ENCODE results near the gene TRIAP1. TPM values are rescaled to one million over a fixed set of nuclear protein-coding genes. Genes with fewer than 3 reads are reported as not detected.
"Not testable (repeated sequence)": the region's sequence is repeated elsewhere in the genome, so short reads cannot be mapped to it uniquely, and the experiment has no call there.

TRIAP1 gene
- 36.9 TPM for polyA plus RNA-seq (2013, experiment 1 of 2; ENCODE audit: insufficient read length)
- polyA plus RNA-seq (2013, experiment 2 of 2; ENCODE audit: insufficient read length): 31.3 TPM

DNA sequence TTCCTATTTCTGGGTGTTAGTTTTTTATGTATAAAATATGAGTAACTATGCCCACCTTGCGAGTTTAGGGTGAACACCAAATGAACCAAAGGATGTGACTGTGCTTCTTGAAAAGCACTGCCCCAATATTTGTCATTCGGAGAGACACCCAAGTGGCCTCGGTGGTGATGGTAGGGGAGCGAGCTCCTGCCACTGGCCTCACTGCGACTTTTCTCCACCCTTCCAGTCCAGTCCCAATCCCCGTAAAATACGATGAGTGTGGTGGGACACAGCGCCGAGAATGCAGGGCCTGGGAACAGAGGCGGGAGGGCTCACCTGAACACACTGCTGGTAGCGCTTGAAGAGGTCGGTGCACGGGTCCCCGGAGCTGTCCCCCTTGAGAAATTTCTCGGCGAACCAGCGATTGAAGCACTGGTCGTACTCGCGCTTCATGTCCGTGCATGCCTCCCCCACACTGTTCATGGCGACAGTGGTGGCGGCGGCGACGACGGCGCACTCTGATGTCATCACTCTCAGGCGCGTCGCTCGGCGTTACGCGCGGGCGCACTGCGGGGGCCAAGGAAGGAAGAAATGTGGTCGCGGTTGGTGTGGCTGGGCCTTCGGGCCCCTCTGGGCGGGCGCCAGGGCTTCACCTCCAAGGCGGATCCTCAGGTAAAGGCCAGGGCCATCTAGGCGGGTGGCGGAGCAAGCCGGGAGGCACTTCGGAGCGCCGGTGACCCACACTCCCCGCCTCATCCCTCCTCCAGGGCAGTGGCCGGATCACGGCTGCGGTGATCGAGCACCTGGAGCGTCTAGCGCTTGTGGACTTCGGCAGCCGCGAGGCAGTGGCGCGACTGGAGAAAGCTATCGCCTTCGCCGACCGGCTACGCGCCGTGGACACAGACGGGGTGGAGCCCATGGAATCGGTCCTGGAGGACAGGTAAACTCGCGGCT lies at the start of gene TRIAP1, which contains the start of gene GATC:
TRIAP1 (minus strand) TSS at position 474 of the 933 bp plus-strand sequence; CDS start at position 462, 12 bp downstream.
GATC (plus strand) TSS at position 534 of the 933 bp plus-strand sequence; CDS start at position 571, 37 bp downstream.
- peak; percentile 80 for DNase-seq

DNA sequence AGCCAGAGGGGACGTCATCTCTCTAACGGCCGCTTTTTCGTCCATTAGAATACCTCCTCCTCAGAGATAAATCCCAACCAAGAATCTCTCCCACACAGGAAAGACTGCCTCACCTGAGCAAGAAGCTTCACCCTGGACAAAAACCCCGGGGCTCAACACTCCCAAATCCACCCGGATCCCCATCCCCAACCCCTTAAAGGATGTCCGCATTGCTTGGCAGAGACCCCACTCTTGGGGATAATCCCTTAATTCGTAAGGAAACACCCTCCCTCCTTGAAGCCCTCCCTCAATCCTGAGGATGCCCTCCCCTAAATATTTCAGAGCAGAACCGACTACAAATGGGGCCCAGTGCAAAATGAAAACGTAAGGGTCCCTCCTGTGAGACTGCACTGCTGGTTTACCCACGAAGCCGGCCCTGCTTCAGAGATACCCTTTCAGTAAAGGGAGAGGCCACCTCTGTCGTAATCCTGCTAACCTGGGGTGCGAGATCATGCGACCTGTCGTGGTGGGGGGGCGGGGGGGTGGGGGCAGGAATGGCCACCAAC lies 49.1 kb upstream of the TRIAP1 start:
- DNase-seq: no peak

DNA sequence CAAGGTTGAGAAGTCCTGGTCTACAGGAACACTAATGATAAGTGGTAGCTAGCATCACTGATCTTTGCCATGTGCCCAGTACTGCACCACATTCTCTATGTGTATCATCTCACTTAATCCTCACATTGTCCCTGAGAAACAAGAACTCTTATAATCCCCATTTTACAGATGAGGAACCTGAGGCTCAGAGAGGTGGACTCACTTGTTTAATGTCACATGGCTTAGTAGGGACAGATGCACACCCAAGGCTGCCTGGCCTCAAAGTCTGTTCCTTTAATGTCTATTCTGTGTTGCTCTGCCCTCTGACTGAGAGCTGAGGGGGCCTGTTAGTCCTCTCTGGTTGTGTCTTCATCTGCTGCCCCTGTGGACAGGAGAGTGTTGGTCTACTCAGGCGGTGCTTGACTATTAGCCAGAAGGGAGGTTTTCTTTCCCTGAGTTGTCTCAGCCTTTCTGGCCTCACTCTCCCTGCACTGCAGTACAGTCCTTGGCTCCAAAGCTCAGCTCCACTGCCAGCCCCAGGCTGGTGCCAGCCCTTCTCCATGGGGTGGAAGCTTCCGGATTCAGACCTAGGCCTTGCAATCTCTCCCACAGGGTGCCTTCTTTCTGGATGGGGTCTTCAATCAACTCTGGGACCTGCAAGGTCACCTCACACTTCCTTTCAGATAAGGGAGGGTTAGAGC lies 44.8 kb upstream of the TRIAP1 start:
- DNase-seq: no peak

DNA sequence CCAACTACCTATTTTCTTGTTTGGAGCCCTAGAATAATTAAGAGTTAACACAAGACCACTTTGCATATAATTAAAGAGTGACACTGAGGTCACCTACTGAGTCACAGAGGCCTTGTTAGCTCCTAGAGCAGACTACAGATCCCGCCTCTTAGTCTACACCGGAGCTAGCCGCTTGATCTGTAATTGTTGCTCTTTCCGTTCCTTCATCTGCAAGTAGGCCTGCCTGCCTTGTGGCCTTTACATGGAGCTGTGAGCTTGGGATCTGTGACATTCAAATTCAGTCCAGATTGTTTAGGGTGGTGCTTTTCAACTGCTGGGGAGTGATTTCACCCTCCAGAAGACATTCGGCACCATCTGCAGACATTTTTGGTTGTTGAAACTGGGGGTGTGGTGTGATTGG lies 44.1 kb upstream of the TRIAP1 start:
- no peak for DNase-seq

DNA sequence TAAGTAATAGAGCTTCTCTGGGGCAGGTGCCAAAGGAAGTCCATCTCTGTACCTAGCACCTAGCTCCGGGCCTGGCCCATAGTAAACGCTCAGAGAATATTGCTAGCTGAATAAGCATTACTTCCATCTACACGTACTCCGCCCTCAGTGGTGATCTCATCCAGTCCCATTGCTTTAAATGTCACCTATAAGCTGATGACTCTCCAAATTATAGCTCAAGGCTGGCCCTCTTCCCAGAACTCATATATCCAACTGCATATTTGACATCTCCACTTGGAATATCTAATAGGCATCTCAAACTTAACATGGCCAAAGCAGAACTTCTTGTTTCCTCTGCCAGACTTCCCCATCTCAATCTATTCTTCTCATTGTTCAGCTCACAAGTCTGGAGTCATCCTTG lies 42.8 kb upstream of the TRIAP1 start:
- DNase-seq: peak; percentile 11

DNA sequence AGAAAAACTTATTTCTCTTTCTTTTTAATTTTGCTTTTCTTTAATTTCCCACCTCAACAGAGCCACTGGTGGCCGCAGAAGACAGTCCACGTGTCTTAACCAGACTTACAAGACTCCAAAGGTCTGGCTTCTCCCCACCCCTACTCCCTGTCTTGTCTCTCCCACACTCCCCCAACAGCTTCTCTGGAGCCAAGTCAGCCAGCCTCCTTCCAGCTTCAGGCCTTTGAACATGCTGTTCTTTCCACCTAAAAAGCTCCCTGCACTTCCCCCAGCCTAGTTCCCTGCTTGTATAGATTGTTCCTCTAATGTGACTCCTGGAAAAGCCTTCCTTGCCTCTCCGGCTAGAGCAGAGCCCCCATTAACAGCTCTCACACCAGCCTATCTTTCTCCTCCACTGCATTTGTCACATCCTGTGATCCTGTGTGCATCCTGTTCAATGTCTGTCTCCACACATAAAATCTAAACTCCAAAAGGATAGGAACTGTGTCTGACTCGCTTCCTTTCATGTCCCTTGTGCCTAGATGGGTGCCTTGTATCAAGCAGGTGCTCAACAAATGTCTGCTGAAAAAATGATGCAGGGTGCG lies 42.0 kb upstream of the TRIAP1 start:
- no peak for DNase-seq

DNA sequence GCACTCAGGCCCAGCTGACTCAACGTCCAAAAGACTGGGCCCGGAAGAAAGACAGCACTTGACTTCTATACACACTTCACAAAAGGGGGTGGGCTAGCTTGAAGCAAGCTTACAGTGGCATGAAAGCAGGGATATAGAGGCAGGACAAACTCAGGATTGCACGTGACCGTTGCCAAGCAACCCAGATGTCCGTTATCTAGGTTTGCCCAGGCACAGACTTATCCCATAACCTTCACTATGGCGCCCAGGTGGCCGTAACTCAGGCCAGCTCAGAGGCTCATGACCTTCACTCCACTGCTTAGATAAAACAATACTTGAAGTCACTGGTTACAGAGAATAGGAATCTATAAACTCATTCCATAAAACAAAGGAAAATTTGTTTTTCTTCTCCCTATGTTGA lies 41.4 kb upstream of the TRIAP1 start:
- DNase-seq: not testable (repeated sequence)

DNA sequence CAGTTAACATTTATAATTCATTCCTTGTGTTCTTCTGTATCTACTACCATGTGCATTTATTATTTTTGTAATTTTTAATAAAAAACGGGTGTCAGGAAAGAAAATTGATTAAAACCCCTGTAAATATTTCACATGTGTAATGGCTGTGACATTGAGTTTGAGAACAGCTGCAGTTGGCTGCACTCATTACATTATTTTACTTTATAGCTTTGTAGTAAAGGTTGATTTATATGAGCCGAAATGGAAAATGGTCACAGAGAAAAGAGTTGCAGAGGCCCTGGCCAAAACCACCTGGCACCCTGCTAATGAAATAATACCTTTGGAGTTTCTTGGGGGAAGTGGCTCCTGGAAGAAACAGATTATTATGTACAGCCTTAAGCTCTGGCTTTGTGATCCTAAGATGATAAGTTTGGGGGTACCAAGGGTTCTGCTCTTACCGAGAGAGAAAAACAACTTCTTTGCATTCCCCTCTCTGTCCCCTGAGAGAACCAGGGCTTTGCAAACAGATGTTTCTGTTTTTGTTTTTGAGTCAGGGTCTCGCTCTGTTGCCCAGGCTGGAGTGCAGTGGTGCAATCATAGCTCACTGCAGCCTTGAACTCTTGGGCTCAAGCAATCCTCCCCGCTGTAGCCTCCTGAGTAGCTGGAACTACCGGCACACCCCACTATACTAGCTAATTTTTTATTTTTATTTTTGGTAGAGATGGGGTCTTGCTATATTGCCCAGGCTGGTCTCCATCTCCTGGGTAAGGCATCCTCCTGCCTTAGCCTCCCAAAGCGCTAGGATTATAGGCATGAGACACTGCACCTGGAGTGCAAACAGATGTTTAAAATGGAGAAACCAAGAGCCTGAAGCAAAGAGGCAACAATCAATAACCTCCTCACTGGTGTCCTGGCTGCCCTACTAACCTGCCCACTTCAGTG lies 40.0 kb upstream of the TRIAP1 start:
- DNase-seq: no peak

DNA sequence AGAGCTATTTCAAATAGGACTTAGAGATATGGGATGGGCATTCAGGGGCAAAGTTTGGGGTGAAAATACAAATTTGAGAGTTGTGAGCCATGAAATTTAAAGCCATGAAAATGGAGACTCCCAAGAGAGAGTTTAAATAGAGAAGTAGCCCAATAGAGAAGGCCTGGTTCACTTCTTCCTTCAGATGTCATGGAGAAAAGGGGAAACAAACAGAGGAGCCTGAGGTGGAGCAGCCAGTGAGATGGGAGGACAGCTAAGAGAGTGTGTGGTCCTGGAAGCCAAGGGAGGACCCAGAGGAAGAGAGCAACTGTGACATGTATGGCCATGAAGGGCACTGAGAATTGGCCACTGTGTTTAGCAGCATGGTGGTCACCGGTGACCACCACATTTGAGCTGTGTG lies 37.4 kb upstream of the TRIAP1 start:
- DNase-seq: no peak

DNA sequence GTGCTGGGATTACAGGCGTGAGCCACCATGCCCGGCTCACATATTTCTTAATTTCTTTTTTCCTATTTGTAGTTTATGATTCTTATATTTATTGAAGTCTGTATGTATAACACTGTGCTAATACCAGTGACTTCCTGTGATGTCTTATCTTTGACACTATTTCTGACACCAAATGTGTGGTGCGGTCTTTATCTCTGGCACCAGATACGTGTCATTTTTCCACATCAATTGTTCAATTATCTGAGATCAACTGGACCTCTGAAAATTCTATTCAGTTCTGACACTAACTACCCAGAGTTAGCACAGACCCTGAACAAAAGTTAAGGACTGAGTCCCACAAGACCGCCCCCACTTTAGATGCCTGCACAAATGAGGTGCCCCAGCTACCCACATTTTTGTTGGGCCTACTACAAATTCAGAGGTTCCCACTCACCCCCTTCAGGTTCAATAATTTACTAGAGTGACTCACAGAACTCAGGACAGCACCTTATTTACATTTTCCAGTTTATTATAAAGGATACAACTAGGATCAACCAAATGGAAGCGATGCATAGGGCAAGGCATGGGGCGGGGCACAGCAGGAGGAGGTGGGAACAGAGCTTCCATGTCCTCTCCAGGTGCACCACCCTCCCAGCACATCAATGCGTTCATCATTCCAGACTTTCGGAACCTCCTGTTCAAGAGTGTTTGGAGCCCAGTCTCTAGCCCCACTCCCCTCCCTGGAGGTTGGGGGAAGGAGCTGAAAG lies 35.0 kb upstream of the TRIAP1 start:
- DNase-seq: no peak

DNA sequence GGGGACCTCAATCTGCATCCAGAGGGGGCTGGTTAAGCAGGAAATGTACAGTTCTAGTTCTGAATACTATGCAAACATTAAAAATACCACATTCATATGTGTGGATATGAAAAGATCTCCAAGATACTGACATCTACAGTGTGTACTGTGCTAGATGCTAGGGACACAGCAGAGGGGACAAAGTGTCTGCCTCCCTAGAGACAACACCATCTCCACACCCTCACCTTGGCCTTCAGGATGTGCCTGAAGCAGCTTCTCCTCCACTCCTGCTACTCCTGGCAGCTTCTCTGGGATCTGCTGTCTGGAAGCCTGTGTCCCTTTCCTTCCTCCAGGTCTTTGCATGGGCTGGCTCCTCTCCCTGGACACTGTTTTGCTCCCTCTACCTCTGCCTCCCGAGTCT lies 34.0 kb upstream of the TRIAP1 start:
- DNase-seq: no peak

DNA sequence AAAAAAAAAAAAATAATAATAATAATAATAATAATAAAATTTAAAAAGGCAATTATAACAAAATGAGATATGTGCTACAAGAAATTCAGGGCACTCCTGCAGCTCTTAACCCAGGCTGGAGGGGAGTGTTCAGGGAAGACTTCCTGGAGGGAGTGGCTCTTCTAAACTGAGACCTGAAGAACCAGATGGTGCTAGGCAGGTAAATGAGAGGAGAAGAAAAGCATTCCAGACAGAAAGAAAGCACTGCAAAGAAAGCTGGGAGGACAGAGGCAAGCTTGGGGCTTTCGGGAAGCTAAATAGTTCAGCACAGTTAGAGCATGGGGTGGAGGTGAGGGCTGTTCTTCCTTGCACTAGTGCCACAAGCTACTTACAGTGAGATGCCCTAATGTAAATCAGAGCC lies 33.3 kb upstream of the TRIAP1 start:
- no peak for DNase-seq

DNA sequence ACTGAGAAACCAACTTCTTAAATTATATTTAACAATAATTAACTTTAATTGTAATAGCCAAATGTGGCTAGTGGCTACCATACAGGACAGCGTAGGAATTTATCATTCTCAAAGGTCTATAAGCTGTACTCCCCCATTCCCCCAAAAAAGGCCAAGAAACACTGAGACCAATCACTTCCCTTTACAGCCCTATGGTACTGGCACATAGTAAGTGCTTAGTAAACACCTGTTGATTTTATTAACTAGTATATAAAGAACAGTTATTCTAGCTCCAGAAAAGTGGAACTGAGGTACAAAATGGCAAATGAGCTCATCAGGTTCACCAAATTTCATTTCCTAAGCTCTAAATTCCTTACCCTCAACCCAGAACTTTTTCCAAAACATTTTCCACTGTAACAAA lies 29.5 kb upstream of the TRIAP1 start:
- DNase-seq: no peak

DNA sequence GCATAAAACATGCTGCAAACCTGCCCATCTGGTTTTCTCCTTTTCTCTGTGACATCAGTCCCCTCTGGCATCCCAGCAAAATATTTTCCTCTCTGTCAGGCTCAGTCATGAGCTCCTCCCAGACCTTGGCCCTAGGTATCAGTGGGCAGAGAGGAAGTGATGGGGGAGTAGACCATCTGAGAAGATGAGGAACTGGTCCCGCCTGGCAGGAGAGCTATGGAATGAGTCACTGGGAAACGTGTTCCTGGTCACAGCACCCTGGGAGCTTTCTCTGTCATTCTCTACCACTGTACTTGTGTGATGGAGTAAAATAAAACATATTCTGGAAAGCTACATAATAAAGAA lies 28.4 kb upstream of the TRIAP1 start:
- peak; percentile 92 for DNase-seq

DNA sequence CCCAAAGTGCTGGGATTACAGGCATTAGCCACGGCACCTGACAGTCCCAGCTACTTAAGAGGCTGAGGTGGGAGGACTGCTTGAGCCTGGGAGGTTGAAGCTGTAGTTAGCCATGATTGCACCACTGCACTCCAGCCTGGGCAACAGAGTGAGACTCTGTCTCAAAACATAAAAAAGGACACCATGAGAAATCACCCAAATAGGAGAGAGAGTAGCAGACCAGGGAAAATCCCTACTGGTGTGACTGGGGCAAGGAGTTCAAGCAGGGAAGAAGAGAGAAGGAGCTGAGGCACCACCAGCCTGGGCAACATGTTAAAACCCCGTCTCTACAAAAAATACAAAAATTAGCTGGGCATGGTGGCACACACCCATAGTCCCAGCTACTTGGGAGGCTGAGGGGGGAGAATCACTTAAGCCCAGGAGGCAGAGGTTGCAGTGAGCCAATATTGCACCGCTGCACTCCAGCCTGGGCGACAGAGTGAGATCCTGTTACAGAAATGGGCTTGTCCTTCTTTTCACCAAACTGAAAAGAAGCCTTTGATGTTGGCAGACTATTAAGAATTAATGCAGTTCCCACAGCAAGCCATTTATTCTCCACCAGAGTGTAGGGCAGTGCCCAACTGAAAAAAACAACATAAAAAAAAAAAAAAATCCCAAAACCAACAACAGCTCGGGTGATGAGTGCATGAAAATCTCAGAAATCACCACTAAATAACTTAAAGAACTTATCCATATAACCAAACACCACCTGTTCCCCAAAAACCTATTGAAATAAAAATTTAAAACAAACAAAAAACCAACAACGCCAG lies 27.8 kb upstream of the TRIAP1 start:
- DNase-seq: no peak

DNA sequence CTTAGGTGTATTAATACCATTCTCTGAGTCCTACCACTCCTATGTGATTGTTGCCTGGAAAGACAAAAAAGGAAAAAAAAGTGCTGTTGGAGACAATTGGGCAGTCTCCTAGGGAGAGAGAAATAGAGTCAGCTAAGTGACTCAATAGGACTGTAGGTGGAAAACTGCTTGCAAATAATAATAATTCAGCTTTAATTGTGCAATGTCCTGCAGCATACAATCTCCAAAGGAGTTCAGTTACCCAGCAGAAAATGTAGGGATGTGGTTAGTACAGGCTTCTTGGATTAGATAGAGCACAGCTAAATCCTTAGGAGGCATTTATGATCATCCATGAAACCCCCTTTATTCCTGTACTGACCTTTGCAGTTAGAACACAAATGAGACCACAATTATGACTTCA lies 26.3 kb upstream of the TRIAP1 start:
- no peak for DNase-seq

DNA sequence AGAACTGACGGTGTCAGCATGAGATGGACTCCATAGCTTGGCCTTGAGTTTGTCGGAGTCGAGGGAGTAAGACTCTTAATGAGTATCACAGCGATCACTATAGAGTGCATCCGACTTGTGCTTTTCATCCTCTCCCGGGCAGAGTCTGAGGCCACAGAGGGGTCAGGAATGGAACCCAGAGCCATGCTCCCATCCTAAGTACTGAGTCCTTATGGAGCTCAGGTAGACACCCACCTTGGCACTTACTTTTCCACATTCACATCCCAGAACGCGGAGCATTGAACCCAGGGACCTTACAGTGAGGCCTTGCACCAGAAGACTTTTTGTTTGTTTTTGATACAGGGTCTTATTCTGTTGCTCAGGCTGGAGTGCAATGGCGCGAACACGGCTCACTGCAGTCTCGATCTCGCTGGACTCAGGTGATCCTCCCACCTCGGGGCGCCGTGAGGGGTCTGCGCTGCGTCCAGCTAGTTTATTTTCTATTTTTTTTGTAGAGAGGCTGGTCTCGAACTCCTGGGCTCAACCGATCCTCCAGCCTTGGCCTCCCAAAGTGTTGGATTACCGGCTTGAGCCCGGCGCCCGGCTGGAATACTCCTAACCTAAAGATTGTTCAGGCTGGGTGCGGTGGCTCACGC lies 24.1 kb upstream of the TRIAP1 start:
- peak; percentile 24 for DNase-seq

DNA sequence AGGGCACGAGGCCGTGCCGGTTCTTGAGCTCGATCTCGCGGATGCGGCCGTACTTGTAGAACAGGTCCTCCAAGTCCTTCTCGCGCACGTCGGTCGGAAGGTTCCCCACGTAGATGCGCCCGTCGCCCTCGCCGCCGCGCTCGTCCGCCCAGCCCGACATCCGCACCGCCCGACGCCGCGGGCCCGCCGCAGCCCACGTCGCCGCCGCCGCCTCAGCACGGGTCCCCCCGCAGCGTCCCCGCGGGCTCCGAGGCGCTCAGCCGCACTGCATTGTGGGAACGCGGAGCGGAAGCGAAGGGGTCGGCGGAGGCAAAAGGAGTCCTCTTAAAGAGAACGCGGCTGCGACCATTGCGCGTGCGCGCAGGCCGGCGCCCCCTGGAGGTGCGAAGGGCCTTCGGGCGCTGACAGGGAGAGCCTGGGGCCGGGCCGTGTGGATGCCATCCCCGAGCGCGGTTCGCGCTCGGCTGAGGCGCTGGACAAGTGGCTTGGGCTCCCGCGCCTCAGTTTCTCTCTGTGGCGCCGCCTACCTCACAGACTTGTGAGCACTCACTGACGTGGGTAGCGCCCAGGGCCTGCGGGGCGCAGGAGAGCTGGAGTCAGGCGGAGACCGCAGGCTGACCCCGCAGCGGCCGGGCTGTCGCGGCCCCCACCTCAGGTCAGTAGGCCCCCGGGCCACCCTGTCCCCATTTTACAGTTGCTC lies 23.4 kb upstream of the TRIAP1 start, which contains the start of gene SRSF9:
SRSF9 (minus strand) TSS at position 299 of the 700 bp plus-strand sequence; CDS start at position 160, 139 bp downstream.
- DNase-seq: peak; percentile 96
